ENCODE measurements around the gene PTPRN2. TPM values are rescaled to one million over a fixed set of nuclear protein-coding genes. Genes with fewer than 3 reads are reported as not detected.

Gene PTPRN2
- polyA plus RNA-seq, 3 donors from 2014 or later, result 1.9 to 3.7 (median 2.2) TPM

- Mint-ChIP-seq H3K4me1 (peaks cover 0 to 2% of the 10 kb centered on the region in 2 donors), H3K27me3 (ENCODE audit: low read depth in 3 of 3) (peaks cover 13 to 17% (median 16%) of the 10 kb centered on the region in 3 donors), H3K9me3 (peaks cover 0 to 11% (median 5%) of the 10 kb centered on the region in 6 donors), H3K36me3 (no peaks in the 10 kb centered on the region), H3K4me3 (no peak overlapping the region), H3K27ac (no peak overlapping the region)
- DNase-seq, result no peak
Measured at GRCh38 chr7:158579662-158580646, 7.7 kb downstream of the PTPRN2 start.

GRCh38 chr7:158576050-158576762 is 11.4 kb downstream of the PTPRN2 start:
- no peaks in the 10 kb centered on the region for H3K36me3 Mint-ChIP-seq
- no peak for DNase-seq
- no peak overlapping the region for H3K4me3 Mint-ChIP-seq
- H3K27me3 Mint-ChIP-seq (ENCODE audit: low read depth in 3 of 3), result peaks cover 5 to 13% (median 7%) of the 10 kb centered on the region in 3 donors
- H3K27ac Mint-ChIP-seq, result no peak overlapping the region
- peaks cover 0 to 11% (median 4%) of the 10 kb centered on the region in 6 donors for H3K9me3 Mint-ChIP-seq
- no peaks in the 10 kb centered on the region for H3K4me1 Mint-ChIP-seq

GRCh38 chr7:158574308-158575036 is 13.2 kb downstream of the PTPRN2 start:
- DNase-seq, result no peak
- H3K27me3 Mint-ChIP-seq (ENCODE audit: low read depth in 3 of 3), result peaks cover 5 to 15% (median 7%) of the 10 kb centered on the region in 3 donors
- H3K9me3 Mint-ChIP-seq, result peaks cover 0 to 4% (median 1%) of the 10 kb centered on the region in 6 donors
- H3K27ac Mint-ChIP-seq, result no peak overlapping the region
- H3K4me1 Mint-ChIP-seq, result no peaks in the 10 kb centered on the region
- H3K4me3 Mint-ChIP-seq, result no peak overlapping the region
- H3K36me3 Mint-ChIP-seq, result no peaks in the 10 kb centered on the region

GRCh38 chr7:158573310-158573709 is 14.3 kb downstream of the PTPRN2 start:
- Mint-ChIP-seq H3K36me3 (no peaks in the 10 kb centered on the region), H3K9me3 (no peaks in the 10 kb centered on the region)

GRCh38 chr7:158572000-158572828 is 15.4 kb downstream of the PTPRN2 start:
- no peak overlapping the region for H3K27ac Mint-ChIP-seq
- no peak overlapping the region for H3K4me3 Mint-ChIP-seq
- peaks cover 11 to 13% (median 11%) of the 10 kb centered on the region in 3 donors for H3K27me3 Mint-ChIP-seq (ENCODE audit: low read depth in 3 of 3)
- H3K4me1 Mint-ChIP-seq, result no peaks in the 10 kb centered on the region
- no peaks in the 10 kb centered on the region for H3K36me3 Mint-ChIP-seq
- DNase-seq, result no peak
- no peaks in the 10 kb centered on the region for H3K9me3 Mint-ChIP-seq

More at GRCh38 chr7:158573310-158573709, 14.3 kb downstream of the PTPRN2 start:
- Mint-ChIP-seq H3K27ac (no peak overlapping the region), H3K4me1 (no peaks in the 10 kb centered on the region), H3K4me3 (no peak overlapping the region), H3K27me3 (ENCODE audit: low read depth in 3 of 3) (peaks cover 10 to 15% (median 11%) of the 10 kb centered on the region in 3 donors)
- DNase-seq, result no peak

GRCh38 chr7:158570449-158571170 is 17.0 kb downstream of the PTPRN2 start:
- no peak overlapping the region for H3K27ac Mint-ChIP-seq
- H3K4me1 Mint-ChIP-seq, result no peaks in the 10 kb centered on the region
- no peak overlapping the region for H3K4me3 Mint-ChIP-seq

GRCh38 chr7:158569858-158570323 is 17.7 kb downstream of the PTPRN2 start:
- Mint-ChIP-seq H3K4me3 (no peak overlapping the region), H3K4me1 (no peaks in the 10 kb centered on the region), H3K9me3 (no peaks in the 10 kb centered on the region), H3K27ac (no peak overlapping the region), H3K36me3 (no peaks in the 10 kb centered on the region), H3K27me3 (ENCODE audit: low read depth in 3 of 3) (peaks cover 11 to 13% (median 11%) of the 10 kb centered on the region in 3 donors)
- no peak for DNase-seq

More at GRCh38 chr7:158570449-158571170, 17.0 kb downstream of the PTPRN2 start:
- Mint-ChIP-seq H3K9me3 (no peaks in the 10 kb centered on the region), H3K27me3 (ENCODE audit: low read depth in 3 of 3) (peaks cover 11 to 13% (median 11%) of the 10 kb centered on the region in 3 donors), H3K36me3 (no peaks in the 10 kb centered on the region)
- DNase-seq, result no peak

- Mint-ChIP-seq H3K9me3 (no peaks in the 10 kb centered on the region), H3K4me1 (no peaks in the 10 kb centered on the region), H3K36me3 (no peaks in the 10 kb centered on the region), H3K4me3 (no peak overlapping the region), H3K27me3 (ENCODE audit: low read depth in 3 of 3) (peaks cover 11 to 13% (median 13%) of the 10 kb centered on the region in 3 donors), H3K27ac (no peak overlapping the region)
- DNase-seq, result no peak
Measured at GRCh38 chr7:158568974-158569857, 18.4 kb downstream of the PTPRN2 start.

GRCh38 chr7:158567153-158567603 is 20.4 kb downstream of the PTPRN2 start:
- no peak for DNase-seq
- Mint-ChIP-seq H3K27ac (no peak overlapping the region), H3K27me3 (ENCODE audit: low read depth in 3 of 3) (peaks cover 11 to 12% (median 12%) of the 10 kb centered on the region in 3 donors), H3K9me3 (no peaks in the 10 kb centered on the region), H3K4me3 (no peak overlapping the region), H3K36me3 (no peaks in the 10 kb centered on the region), H3K4me1 (no peaks in the 10 kb centered on the region)

- no peak for DNase-seq
- H3K4me3 Mint-ChIP-seq, result no peak overlapping the region
- H3K27ac Mint-ChIP-seq, result no peak overlapping the region
Measured at GRCh38 chr7:158564663-158565035, 23.0 kb downstream of the PTPRN2 start.

GRCh38 chr7:158563911-158564662 is 23.5 kb downstream of the PTPRN2 start:
- H3K27ac Mint-ChIP-seq, result no peak overlapping the region
- H3K36me3 Mint-ChIP-seq, result no peaks in the 10 kb centered on the region
- no peaks in the 10 kb centered on the region for H3K4me1 Mint-ChIP-seq
- H3K4me3 Mint-ChIP-seq, result no peak overlapping the region
- H3K27me3 Mint-ChIP-seq (ENCODE audit: low read depth in 3 of 3), result peaks cover 6 to 12% (median 7%) of the 10 kb centered on the region in 3 donors
- no peak for DNase-seq
- peaks cover 0 to 4% (median 0%) of the 10 kb centered on the region in 6 donors for H3K9me3 Mint-ChIP-seq

More at GRCh38 chr7:158564663-158565035, 23.0 kb downstream of the PTPRN2 start:
- Mint-ChIP-seq H3K36me3 (no peaks in the 10 kb centered on the region), H3K27me3 (ENCODE audit: low read depth in 3 of 3) (peaks cover 5 to 9% (median 7%) of the 10 kb centered on the region in 3 donors), H3K4me1 (no peaks in the 10 kb centered on the region), H3K9me3 (peaks cover 0 to 4% (median 0%) of the 10 kb centered on the region in 6 donors)
